GM20431 (cell line): ENCODE measurements around the gene PTGES3L.
"Not testable (repeated sequence)": the region's sequence is repeated elsewhere in the genome, so short reads cannot be mapped to it uniquely, and the experiment has no call there.

Source experiments
- in situ Hi-C: fragments of 300-500 bp; cut with MseI, MboI; formaldehyde crosslinking; loops from one replicate; pipeline ENCODE4 v1.15.0; 2020; ENCODE audit warnings: low sequenced_read_pairs; ENCODE audit not compliant: unreplicated experiment

Gene PTGES3L

GRCh38 chr17:42989141-42989540 is 9.3 kb upstream of the PTGES3L start:
- in situ Hi-C loops = no loop called here

GRCh38 chr17:42985225-42985624 is 5.3 kb upstream of the PTGES3L start:
- in situ Hi-C loops = no loop called here

- in situ Hi-C loops = no loop called here
These were observed 2.4 kb upstream of the PTGES3L start for GRCh38 chr17:42982266-42982665.

GRCh38 chr17:42980766-42981397 is 1.0 kb upstream of the PTGES3L start:
- in situ Hi-C loops = no loop called here

DNA sequence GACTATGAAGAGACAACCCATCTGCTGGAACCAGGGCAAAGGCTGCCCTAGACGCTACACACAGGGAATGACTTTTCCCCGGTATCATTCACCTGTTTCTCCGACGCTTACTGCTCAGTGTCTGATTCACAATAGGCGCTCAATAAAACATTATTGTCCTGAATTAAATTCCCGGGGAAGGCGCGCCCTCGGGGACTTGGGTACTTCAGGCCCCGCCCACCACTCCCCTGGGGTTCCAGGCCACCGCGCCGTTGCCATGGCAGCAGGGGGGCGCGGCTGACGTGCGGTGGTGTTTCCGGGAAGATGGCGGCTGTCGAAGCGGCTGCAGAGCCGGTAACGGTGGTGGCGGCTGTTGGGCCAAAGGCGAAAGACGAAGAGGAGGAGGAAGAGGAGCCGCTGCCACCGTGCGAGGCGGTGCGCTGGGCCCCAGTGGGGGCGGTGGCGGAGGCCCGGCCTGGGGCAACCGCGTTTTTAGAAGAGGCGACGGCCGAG is 440 bp upstream of the PTGES3L start, which contains the start of gene RUNDC1:
Gene RUNDC1 (plus strand): TSS at position 292 of the 492 bp plus-strand sequence. CDS start 12 bp downstream, at position 304.
- in situ Hi-C loops = no loop called here

- in situ Hi-C loops = not testable (repeated sequence)
These were observed 4.2 kb downstream of the PTGES3L start for GRCh38 chr17:42975701-42976100.

DNA sequence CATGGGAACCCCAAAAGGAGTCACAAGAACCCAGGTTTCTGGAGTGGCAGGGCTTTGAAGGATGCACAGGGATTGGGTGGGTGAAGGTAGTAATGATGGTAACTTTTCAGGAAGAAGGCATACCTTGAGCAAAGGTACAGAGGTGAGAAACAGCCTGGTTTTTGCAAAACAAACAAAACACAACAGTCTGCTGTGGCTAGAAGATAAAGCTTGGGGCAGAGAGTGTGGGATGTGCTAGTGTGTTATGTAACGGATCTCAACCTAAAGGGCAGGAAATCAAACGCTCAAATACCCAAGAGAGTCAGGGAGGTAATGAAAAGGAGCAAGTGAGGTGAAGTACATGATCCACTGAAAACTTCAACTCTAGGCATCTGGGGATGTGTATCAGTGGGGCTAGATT is 4.6 kb downstream of the PTGES3L start:
- in situ Hi-C loops = no loop called here

DNA sequence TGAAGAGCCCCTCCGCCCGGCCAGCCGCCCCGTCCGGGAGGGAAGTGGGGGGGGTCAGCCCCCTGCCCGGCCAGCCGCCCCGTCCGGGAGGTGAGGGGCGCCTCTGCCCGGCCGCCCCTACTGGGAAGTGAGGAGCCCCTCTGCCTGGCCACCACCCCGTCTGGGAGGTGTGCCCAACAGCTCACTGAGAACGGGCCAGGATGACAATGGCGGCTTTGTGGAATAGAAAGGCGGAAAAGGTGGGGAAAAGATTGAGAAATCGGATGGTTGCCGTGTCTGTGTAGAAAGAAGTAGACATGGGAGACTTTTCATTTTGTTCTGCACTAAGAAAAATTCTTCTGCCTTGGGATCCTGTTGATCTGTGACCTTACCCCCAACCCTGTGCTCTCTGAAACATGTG is 6.6 kb downstream of the PTGES3L start:
- in situ Hi-C loops = not testable (repeated sequence)

GRCh38 chr17:42971589-42971988 is 8.3 kb downstream of the PTGES3L start:
- in situ Hi-C loops = no loop called here

DNA sequence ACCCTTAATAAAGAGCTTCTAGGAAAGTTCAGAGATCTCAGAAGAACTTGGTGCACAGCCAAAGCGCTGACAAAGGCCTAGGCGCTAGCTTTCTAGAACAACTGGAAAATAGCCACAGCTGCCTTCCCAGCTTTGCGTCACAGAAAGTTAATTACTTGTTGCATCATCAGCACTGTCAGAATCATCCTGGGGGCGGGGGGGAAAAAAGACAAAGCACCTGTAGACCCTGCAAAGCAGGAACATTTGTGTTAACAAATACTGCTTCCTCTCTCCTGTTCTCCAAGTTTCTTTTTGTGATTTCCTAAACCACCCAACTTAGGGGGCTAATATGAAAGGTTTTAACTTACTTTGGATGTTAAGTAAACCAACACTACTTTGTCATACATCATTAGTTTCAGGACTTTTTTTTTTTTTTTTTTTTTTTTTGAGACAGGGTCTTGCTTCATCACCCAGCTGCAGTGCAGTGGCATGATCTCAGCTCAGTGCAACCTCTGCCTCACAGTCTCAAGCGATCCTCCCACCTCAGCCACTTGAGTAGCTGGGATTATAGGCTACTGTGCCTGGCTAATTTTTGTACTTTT is 10.8 kb downstream of the PTGES3L start:
- in situ Hi-C loops = no loop called here

DNA sequence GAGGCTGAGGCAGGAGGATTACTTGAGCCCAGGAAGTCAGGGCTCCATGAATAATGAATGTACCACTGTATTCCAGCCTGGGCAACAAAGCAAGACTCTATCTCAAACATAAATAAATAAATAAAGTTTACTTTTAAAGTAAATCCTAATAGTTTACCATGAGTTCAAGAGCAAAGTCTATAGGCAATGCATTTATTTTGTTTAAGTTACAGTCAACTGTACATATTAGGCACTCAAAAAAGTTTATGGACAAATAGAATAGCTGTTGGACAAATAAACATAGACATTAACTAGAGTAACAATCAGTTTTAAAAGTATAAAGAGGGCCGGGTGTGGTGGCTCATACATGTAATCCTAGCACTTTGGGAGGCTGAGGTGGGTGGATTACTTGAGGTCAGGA is 12.0 kb downstream of the PTGES3L start:
- in situ Hi-C loops = no loop called here

- in situ Hi-C loops = no loop called here
These were observed 15.5 kb downstream of the PTGES3L start, which contains the start of gene AARSD1 for GRCh38 chr17:42964161-42964932. Gene AARSD1, minus strand, starts transcription at chr17:42964454. Its CDS starts 14 bp downstream, at chr17:42964440.

- in situ Hi-C loops = no loop called here
These were observed 26.2 kb downstream of the PTGES3L start for GRCh38 chr17:42953669-42954068.

DNA sequence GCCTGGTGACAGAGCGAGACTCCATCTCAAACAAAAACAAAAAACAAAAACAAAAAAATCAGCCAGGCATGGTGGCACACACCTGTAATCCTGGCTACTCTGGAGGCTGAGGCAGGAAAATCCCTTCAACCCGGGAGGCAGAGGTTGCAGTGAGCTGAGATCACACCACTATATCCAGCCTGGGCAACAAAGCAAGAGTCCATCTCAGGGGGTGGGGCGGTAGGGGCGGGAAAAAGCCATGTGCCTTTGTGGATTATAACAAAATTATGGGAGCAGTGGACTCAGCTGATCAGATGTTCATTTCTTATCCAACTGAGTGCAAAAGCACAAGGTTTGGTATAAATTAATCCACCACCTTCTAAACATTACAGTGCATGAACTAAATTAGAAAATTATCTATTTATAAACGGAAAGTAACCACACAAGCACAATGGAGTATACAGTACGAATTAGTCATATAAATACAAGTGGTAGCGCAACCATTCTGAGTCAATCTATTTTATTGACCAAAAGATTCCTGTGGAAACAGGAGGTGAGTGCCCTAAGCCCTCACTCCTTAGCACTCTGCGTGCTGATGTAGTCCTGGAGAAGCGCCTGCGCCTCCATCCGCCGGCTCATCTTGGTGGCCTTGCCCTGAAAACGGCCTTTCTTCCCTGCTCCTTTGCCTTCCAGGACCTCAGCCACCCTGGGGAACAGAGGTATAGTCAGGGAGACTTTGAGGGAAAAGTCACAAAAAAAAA is 29.7 kb downstream of the PTGES3L start:
- in situ Hi-C loops = no loop called here

DNA sequence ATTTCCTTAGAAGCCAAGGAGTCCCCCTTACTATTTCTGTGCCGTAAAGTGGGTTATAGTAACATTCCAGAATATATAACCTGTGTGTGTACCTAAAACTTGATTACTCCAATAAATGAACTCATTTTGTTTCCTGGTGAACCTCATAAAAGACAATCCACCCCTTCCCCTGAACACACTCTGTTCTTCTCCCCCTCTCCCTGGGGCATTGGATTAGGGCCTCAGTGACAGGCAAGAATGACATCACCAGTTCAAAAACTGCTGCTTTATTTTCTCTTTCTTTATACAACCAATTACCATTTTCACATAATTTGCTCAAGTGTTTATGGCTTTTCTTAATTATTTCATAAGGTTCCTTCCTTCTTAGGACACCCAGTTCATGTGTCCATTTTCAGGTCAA is 33.1 kb downstream of the PTGES3L start:
- in situ Hi-C loops = no loop called here

DNA sequence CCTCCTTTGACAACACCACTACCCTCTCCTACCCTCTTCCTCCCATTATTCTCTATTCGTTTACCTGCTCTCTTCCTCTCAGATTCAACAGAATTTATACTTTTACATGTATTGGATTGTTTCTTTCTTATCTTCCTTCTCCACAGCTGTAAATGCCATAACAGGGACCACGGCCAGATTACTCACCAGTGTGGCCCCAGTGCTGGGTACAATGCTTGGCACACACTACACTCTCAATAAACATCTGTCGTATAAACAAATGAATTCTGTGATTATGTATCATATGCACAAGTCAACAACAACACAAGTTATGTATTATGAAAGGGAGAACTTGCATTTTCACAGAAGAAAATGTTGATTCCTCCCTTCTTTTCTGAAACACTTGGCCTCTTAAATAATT is 35.7 kb downstream of the PTGES3L start:
- in situ Hi-C loops = no loop called here

- in situ Hi-C loops = no loop called here
These were observed 41.9 kb downstream of the PTGES3L start for GRCh38 chr17:42937712-42938596.

DNA sequence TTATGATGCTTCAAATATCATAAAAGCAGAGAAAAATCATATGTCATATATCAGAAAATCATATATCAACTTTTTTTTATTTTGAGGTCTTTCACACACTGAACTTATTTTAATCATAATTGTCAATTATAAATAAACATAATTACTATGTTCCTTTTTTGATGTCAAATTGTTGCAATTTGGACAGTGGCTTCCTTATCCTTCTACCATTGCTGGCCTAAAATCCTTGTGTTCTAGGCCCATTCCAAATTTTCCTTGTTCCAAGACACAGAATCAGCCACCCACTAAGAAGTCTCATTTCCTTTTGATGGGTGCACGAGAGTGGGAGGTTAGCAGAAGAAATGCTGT is 50.4 kb downstream of the PTGES3L start:
- in situ Hi-C loops = no loop called here

- in situ Hi-C loops = no loop called here
These were observed 51.0 kb downstream of the PTGES3L start for GRCh38 chr17:42928714-42929496.
